Endothelial cell of umbilical vein (primary cell): ENCODE results near the gene EIF4E1B. TPM values are rescaled to one million over a fixed set of nuclear protein-coding genes. Genes with fewer than 3 reads are reported as not detected.

Source experiments
- BruUV-seq: library from RNA; stranded (reverse); fragments of 400-500 nt; replicated peaks from 2 replicates; lab custom pipeline; 2021; lab: Mats Ljungman, UMichigan
- CTCF ChIA-PET: fragments of 300-600, 350-600 bp; sonication (Branson Sonifier 250); formaldehyde crosslinking; loops from one replicate; lab custom pipeline; 2021; ENCODE audit warnings: antibody characterized with exemption, inconsistent platforms; lab: Charles Lee
- POLR2A ChIA-PET: fragments of 300-600, 350-600 bp; sonication (Branson Sonifier 250); formaldehyde crosslinking; loops from one replicate; lab custom pipeline; 2021; ENCODE audit warnings: antibody characterized with exemption, inconsistent platforms; lab: Charles Lee
- DNase-seq: peaks from one replicate; pipeline ENCODE4 v3.0.0-alpha.2; 2011; ENCODE audit warnings: low read depth, low spot score
- FAIRE-seq: peaks from 2 replicates; lab custom pipeline; 2011; peaks lifted over from hg19 to GRCh38; lab: Jason Lieb, UNC
- H2AFZ ChIP-seq: 2 replicates; pipeline ENCODE4 v1.6.0; 2012; ENCODE audit warnings: low read depth, low read length, control low read depth, inconsistent platforms
- H3K27ac ChIP-seq: 2 replicates; pipeline ENCODE4 v1.5.1; 2011; ENCODE audit warnings: low read depth, mild to moderate bottlenecking, control low read depth, low read length, moderate library complexity; ENCODE audit not compliant: insufficient read depth
- H3K27me3 ChIP-seq, 2 experiments: 2 replicates each; pipeline versions ENCODE4 v1.6.0 to v1.6.1; 2011; ENCODE audit warnings: low read length in 2 of 2, mixed read lengths in 1 of 2; ENCODE audit not compliant: control insufficient read depth in 2 of 2, insufficient read depth in 2 of 2
- H3K36me3 ChIP-seq, 2 experiments: 2 replicates in 1 of 2; 3 replicates in 1 of 2; pipeline ENCODE4 v1.5.1; 2011; ENCODE audit warnings: low read length in 2 of 2, mild to moderate bottlenecking in 1 of 2, moderate library complexity in 1 of 2; ENCODE audit not compliant: control insufficient read depth in 2 of 2, insufficient read depth in 2 of 2; ENCODE audit errors: extremely low read depth in 1 of 2
- H3K4me1 ChIP-seq: 3 replicates; pipeline ENCODE4 v1.5.1; 2011; ENCODE audit warnings: mild to moderate bottlenecking, low read length; ENCODE audit not compliant: control insufficient read depth, insufficient read depth; ENCODE audit errors: extremely low read depth
- H3K4me2 ChIP-seq: 2 replicates; pipeline ENCODE4 v1.6.1; 2011; ENCODE audit warnings: low read length, control low read depth, mixed read lengths; ENCODE audit not compliant: insufficient read depth
- H3K4me3 ChIP-seq, 3 experiments: fragments of 200-600 bp in 1 of 3; sonication (generic), shearing (Covaris generic) in 1 of 3; replicated peaks in 1 of 3; 2 replicates each; pipeline ENCODE4 v1.5.1; 2011 to 2016; ENCODE audit warnings: control low read depth in 3 of 3, low read length in 3 of 3, mild to moderate bottlenecking in 2 of 3, inconsistent platforms in 1 of 3, low read depth in 1 of 3, moderate library complexity in 1 of 3; ENCODE audit not compliant: insufficient read depth in 1 of 3
- H3K79me2 ChIP-seq: 2 replicates; pipeline ENCODE4 v1.6.0; 2012; ENCODE audit warnings: low read length, inconsistent platforms; ENCODE audit not compliant: control insufficient read depth, insufficient read depth
- H3K9ac ChIP-seq: replicated peaks from 2 replicates; pipeline ENCODE3; 2011; ENCODE audit warnings: low read length, control low read depth; ENCODE audit not compliant: insufficient read depth; ENCODE audit errors: extremely low read depth
- H3K9me1 ChIP-seq: replicated peaks from 3 replicates; pipeline ENCODE4 v1.6.0; 2011; ENCODE audit warnings: mild to moderate bottlenecking, low read length; ENCODE audit not compliant: control insufficient read depth, insufficient read depth; ENCODE audit errors: extremely low read depth
- H3K9me3 ChIP-seq: replicated peaks from 2 replicates; pipeline ENCODE4 v1.5.1; 2012; ENCODE audit warnings: low read length, inconsistent platforms; ENCODE audit not compliant: control insufficient read depth, insufficient read depth
- H4K20me1 ChIP-seq: replicated peaks from 2 replicates; pipeline ENCODE3; 2011; ENCODE audit warnings: mild to moderate bottlenecking, low read length; ENCODE audit not compliant: control insufficient read depth, insufficient read depth; ENCODE audit errors: extremely low read depth
- CTCF ChIP-seq, 2 donors: IDR thresholded peaks; 1 replicate in 1 of 2; 2 replicates in 1 of 2; pipeline ENCODE4 v1.5.1; 2011; ENCODE audit warnings: low read length in 2 of 2, mild to moderate bottlenecking in 2 of 2, moderate library complexity in 2 of 2, control low read depth in 1 of 2, inconsistent platforms in 1 of 2, low read depth in 1 of 2; ENCODE audit not compliant: insufficient read depth in 1 of 2; ENCODE audit errors: extremely low read depth in 1 of 2
- EZH2 ChIP-seq: IDR thresholded peaks from 2 replicates; pipeline ENCODE4 v1.6.1; 2012; ENCODE audit warnings: borderline replicate concordance, low read depth, mild to moderate bottlenecking, moderate library complexity, low read length, inconsistent platforms; ENCODE audit not compliant: severe bottlenecking
- FOS ChIP-seq: IDR thresholded peaks from 2 replicates; pipeline ENCODE4 v1.6.1; 2011; ENCODE audit warnings: mild to moderate bottlenecking, low read length, moderate library complexity, borderline replicate concordance; ENCODE audit not compliant: insufficient read depth
- GATA2 ChIP-seq: IDR thresholded peaks from 2 replicates; pipeline ENCODE4 v1.7.0; 2011; ENCODE audit warnings: low read depth, mild to moderate bottlenecking, moderate library complexity, mixed read lengths, low read length; ENCODE audit not compliant: insufficient read length, insufficient read depth
- JUN ChIP-seq: IDR thresholded peaks from 2 replicates; pipeline ENCODE4 v1.6.1; 2011; ENCODE audit warnings: borderline replicate concordance, low read depth; ENCODE audit not compliant: insufficient read length, insufficient read depth
- MAX ChIP-seq: IDR thresholded peaks from 2 replicates; pipeline ENCODE4 v1.6.1; 2011; ENCODE audit not compliant: insufficient read depth, insufficient read length
- MYC ChIP-seq: IDR thresholded peaks from one replicate; pipeline ENCODE4 v1.6.1; 2011; ENCODE audit warnings: mild to moderate bottlenecking, low read depth, low read length
- POLR2A ChIP-seq: IDR thresholded peaks from 2 replicates; pipeline ENCODE4 v1.6.1; 2012; ENCODE audit warnings: low read depth, mild to moderate bottlenecking, control low read depth, low read length
- POLR2AphosphoS5 ChIP-seq: IDR thresholded peaks from 2 replicates; pipeline ENCODE4 v1.6.1; 2012; ENCODE audit warnings: low read depth, mild to moderate bottlenecking, control low read depth, low read length, moderate library complexity; ENCODE audit not compliant: insufficient read depth
- dilution Hi-C: fragments of 300-500 bp; cut with MboI; formaldehyde crosslinking; loops from one replicate; pipeline ENCODE4 v1.15.0; 2019; ENCODE audit warnings: low sequenced_read_pairs; ENCODE audit not compliant: extremely low pct_ligation_motif_present
- intact Hi-C: fragments of 100-400 bp; cut with micrococcal nuclease; formaldehyde crosslinking; loops from one replicate; pipeline ENCODE4 v1.10.0; 2022
- polyA plus RNA-seq, 4 experiments: library from polyadenylated mRNA; depleted of rRNA in 3 of 4; stranded (reverse) in 3 of 4; unstranded in 1 of 4; fragments of >200 nt; gene quantifications; 2 replicates each; pipeline versions ENCODE4 v1.2.1 to v1.2.3, GENCODE V29; 2011 to 2012; ENCODE audit warnings: missing spikeins in 1 of 4
- total RNA-seq: library from RNA; stranded (reverse); gene quantifications from 2 replicates; pipeline ENCODE4 v1.2.3, GENCODE V29; 2021

EIF4E1B gene
- total and polyA plus RNA-seq, 2 donors (not counting 3 experiments of a cell fraction or from before 2014, with no cell fraction given), result not detected

- dilution Hi-C loops (no loop called here), intact Hi-C loops (no loop called here)
- no peak for TF ChIP-seq GATA2
- no peak for TF ChIP-seq MYC
- TF ChIP-seq POLR2A, result no peak
- TF ChIP-seq EZH2, result no peak
- no peak for TF ChIP-seq JUN
- TF ChIP-seq FOS, result no peak
- no peak for TF ChIP-seq POLR2AphosphoS5
- no peak for TF ChIP-seq MAX
- no peak for TF ChIP-seq CTCF (IDR thresholded peaks at IDR 0.05; ENCODE audit: extremely low read depth in 1 of 2, insufficient read depth in 1 of 2, low read depth in 1 of 2, low read length in 2 of 2)
- Histone ChIP-seq H3K4me3 (no peak overlapping the region), H3K36me3 (no peaks in the 10 kb centered on the region), H3K9ac (no peak overlapping the region), H3K9me1 (no peaks in the 10 kb centered on the region), H3K27ac (no peak overlapping the region), H2AFZ (no peak overlapping the region), H4K20me1 (no peaks in the 10 kb centered on the region), H3K4me2 (no peak overlapping the region), H3K4me1 (no peaks in the 10 kb centered on the region), H3K9me3 (no peaks in the 10 kb centered on the region), H3K79me2 (no peaks in the 10 kb centered on the region), H3K27me3 (peaks cover 16 to 19% of the 10 kb centered on the region in 2 experiments)
- FAIRE-seq (no peak), DNase-seq (no peak)
- ChIA-PET CTCF (interaction anchor here (1.2 kb wide), 1 partner anchor 9 kb away, joined by 4 read pairs; no protein-coding TSS in a partner anchor), POLR2A (no interaction called here)
- no TSS peak for BruUV-seq
These were observed 61.0 kb downstream of the EIF4E1B start for GRCh38 chr5:176691524-176691923.
